Testis (tissue), 2 donors: ENCODE data around the gene MARCHF3.

Experiments
- CTCF ChIP-seq, 3 experiments: fragments of 450-650 bp in 2 of 3; fragments of 200-600 bp in 1 of 3; sonication (generic) in 1 of 3; IDR thresholded peaks; one replicate each; pipeline ENCODE4 v1.5.1; 2016 to 2019; ENCODE audit warnings: antibody characterized with exemption in 3 of 3, mild to moderate bottlenecking in 2 of 3, moderate library complexity in 1 of 3
- POLR2A ChIP-seq: fragments of 450-650 bp; IDR thresholded peaks from one replicate; pipeline ENCODE4 v1.6.1; 2017; ENCODE audit warnings: antibody characterized with exemption, mild to moderate bottlenecking, moderate library complexity

GRCh38 chr5:127055880-127056653 is 25.7 kb upstream of the MARCHF3 start:
- no peak for TF ChIP-seq POLR2A
- TF ChIP-seq CTCF (IDR thresholded peaks at IDR 0.05), result no peak
